GM20000 (cell line): Measurements from ENCODE around the gene PRICKLE2.

ENCODE experiments used
- DNase-seq: peaks from one replicate; pipeline ENCODE4 v3.0.0; 2012; ENCODE audit warnings: low spot score
- TF ChIP-seq, protein P1 (sequence below): IDR thresholded peaks from 2 replicates; pipeline ENCODE4 v1.5.1; 2012; ENCODE audit warnings: mild to moderate bottlenecking, control low read depth; ENCODE audit errors: extremely low read depth, missing control alignments

Gene PRICKLE2

DNA sequence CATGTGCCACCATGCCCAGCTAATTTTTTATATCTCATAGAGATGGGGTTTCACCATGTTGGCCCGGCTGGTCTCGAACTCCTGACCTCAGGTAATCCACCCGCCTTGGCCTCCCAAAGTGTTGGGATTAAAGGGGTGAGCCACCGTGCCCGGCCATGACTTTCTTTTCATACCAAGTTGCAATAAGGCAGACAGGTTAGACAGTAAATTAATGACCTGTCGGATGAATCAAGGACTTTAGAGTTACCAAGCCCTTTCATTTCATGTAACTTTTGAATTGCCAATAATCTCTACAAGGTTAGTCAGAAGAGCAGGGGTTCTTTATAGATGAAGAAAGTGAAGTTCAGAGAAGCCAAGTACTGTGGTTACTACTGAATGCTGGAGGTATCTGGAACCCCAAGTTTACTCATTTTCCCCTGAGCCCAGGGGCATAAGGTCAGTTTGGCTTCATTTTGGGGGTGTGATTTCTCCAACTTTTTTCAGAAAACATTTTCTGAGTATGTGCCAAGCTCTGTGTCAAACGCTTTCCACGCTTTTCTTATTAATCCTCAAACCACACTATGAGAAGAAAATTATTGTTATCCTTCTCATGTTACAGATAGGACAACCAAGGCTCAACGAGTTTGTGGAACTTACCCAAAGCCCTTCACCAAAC, 11.9 kb downstream of the PRICKLE2 start:
- TF ChIP-seq, protein P1, sequence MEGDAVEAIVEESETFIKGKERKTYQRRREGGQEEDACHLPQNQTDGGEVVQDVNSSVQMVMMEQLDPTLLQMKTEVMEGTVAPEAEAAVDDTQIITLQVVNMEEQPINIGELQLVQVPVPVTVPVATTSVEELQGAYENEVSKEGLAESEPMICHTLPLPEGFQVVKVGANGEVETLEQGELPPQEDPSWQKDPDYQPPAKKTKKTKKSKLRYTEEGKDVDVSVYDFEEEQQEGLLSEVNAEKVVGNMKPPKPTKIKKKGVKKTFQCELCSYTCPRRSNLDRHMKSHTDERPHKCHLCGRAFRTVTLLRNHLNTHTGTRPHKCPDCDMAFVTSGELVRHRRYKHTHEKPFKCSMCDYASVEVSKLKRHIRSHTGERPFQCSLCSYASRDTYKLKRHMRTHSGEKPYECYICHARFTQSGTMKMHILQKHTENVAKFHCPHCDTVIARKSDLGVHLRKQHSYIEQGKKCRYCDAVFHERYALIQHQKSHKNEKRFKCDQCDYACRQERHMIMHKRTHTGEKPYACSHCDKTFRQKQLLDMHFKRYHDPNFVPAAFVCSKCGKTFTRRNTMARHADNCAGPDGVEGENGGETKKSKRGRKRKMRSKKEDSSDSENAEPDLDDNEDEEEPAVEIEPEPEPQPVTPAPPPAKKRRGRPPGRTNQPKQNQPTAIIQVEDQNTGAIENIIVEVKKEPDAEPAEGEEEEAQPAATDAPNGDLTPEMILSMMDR = no peak
- no peak for DNase-seq

DNA sequence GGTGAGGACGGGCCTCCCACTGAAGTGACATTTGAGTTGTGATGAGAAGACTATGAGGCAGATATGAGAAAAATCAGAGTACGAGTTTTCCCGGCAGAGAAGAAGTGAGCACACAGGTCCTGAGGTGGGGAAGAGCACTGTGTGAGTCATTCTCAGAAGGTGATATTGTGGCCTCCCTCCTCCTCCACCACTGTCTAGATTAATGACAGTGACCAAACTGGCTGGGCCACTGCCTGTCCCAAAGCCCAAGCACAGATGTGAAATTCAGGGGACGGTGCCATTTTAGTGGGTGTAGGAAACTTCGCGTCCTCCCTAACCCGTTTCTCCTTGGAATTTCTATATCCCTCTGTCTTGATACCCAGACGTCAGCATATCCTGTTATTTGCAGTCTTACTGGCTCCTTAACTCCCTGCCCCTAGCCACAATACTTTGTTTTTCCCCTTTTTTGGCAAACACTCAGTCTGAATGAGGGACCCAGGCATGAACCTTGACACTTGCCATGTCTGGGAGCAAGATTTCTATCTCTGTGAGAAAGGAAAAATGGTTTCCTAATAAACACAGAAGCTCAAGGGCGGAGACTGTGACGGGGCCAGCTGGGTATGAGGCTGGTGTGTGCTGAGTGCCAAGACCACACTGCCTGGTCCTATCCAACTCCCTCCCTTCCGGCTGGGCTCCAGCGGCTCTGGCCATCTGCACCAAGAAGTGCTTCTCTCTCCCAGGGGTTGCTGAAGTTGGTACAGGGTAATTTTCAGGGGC, 15.2 kb downstream of the PRICKLE2 start:
- DNase-seq = no peak

DNA sequence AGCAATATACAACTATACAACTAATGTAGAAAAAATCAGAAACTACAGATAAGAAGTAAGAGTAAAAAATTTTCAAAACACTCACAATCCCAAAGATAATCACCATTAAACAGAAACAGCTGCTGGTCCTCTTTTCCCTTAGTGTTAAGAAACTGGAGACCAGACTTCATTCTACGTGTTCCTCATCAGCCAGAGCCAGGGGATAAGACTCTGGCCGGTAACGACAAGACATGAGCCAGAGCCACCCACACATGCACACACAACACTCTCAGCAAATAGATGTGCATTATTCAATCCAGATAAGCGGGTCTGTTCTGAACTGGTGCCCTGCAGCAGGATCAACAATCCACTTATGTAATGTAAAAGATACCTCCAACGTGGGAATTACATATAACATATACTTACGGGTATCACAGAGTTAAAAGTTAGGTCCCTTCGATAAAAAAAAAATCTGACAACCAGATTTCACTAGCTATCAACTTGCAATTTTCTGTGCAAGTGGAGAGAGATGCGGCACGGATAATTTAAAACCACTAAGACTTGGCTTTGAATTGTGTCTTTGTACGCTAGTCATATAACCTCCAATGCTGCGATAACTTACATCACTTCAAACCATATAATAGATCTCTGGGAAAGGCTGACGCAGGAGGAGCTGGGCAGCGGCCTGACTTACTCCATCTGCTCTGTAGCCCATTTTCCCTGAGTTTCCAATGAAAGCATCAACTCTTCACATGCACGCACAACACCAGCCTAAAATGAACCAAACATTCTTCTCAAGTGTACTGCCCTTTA, 17.8 kb downstream of the PRICKLE2 start:
- DNase-seq = no peak
- TF ChIP-seq, protein P1 = no peak

More for the DNA sequence above, 15.2 kb downstream of the PRICKLE2 start:
- TF ChIP-seq, protein P1 = no peak

DNA sequence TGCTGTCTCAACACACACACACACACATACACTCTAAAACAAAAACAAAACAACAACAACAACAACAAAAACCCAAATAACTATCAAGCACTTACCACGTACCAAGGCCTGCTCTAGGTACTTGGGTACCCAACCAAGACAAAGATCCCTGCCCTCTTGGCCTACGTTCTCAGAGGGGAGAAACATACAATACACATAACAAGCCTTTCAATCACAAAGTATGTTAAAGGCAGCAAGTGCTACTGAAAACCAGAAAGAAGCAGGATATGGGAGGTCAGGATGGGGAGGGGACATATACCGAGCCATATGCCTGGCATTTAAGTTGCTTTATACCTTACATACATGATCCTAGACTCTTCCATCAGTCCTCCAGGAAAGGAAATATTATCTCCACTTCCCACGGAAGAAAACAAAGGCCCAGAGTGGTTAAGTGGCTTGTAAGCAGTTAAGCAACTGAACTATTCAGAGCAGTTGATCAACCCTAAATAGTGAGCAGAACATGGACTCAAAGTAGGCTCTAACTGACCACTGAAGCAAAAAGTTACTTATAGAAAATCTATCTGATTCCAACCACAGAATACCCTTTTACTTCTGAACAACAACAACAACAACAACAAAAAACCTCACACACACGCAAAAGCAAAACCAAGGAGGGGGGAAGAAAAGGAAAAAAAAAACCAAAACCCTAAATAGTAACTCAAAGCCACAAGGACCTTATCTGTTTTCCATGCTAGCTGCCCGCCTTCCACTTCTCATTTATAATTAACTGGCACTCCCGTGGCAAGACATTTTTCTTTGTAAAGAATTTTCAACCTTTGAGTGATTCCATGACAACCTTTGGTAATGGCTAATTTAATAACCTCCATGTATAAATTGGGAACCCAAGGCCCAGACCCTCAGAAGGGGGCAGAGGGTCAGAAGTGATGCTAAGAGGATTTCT, 21.0 kb downstream of the PRICKLE2 start:
- TF ChIP-seq, protein P1 = no peak
- DNase-seq = no peak

DNA sequence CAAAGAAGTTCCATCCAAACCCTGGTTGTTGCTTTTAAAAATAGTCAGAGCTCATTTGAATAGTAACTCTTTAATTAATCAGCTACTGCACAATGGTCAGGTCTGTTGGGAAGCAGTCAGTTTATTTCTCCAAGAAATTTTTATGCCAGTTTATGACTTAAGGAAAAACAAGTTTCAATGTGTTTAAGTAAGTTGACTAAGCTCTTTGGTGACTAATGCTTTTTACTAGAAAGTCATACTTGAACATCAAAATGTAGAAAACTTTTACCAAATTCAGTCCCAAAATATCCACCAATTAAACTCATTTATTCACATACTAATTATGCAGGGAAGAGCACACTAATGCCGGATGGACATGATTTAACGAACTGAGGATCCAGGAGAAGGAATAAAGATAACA, 22.1 kb downstream of the PRICKLE2 start:
- DNase-seq = no peak
- TF ChIP-seq, protein P1 = no peak

DNA sequence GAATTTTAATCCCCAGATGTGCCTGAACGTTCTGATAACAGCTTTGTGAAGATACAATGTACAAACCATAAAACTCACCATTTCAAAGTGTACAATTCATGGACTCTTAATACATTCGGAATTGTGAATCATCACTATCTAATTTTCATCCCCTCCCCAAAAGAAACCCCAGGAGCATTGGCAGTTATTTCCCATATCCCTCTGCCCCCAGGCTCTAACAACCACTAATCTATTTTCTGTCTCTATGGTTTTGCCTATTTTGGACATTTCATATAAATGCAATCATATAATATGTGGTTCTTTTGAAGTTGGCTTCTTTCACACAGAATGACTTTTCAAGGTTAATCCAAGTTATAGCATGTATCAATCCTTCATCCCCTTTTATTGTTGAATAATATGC, 25.3 kb downstream of the PRICKLE2 start:
- DNase-seq = no peak
- TF ChIP-seq, protein P1 = no peak
